Eye (tissue), 1 donor: ENCODE results near the gene RABGEF1.
"Not testable (repeated sequence)": the region's sequence is repeated elsewhere in the genome, so short reads cannot be mapped to it uniquely, and the experiment has no call there.

Experiments used
- DNase-seq: peaks from one replicate; pipeline ENCODE4 v3.0.0-alpha.2; 2015

The RABGEF1 gene

GRCh38 chr7:66740302-66740979 lies at the start of gene RABGEF1:
TSS of gene RABGEF1 (plus strand) at chr7:66740733. CDS start at chr7:66771900, 31,167 bp downstream.
- peak; percentile 99 for DNase-seq

GRCh38 chr7:66693331-66693730 lies 47.2 kb upstream of the RABGEF1 start:
- DNase-seq: no peak

GRCh38 chr7:66694286-66694685 lies 46.2 kb upstream of the RABGEF1 start:
- DNase-seq: no peak

GRCh38 chr7:66695417-66695816 lies 45.1 kb upstream of the RABGEF1 start:
- not testable (repeated sequence) for DNase-seq

- DNase-seq: not testable (repeated sequence)
Measured at GRCh38 chr7:66696134-66696533, 44.4 kb upstream of the RABGEF1 start.

GRCh38 chr7:66696774-66697191 lies 43.8 kb upstream of the RABGEF1 start:
- DNase-seq: peak; percentile 61

- DNase-seq: no peak
Measured at GRCh38 chr7:66697449-66698438, 42.8 kb upstream of the RABGEF1 start.

GRCh38 chr7:66698652-66699205 lies 41.8 kb upstream of the RABGEF1 start:
- DNase-seq: no peak

- no peak for DNase-seq
Measured at GRCh38 chr7:66699998-66700397, 40.5 kb upstream of the RABGEF1 start.

GRCh38 chr7:66700633-66701131 lies 39.9 kb upstream of the RABGEF1 start:
- DNase-seq: no peak

- no peak for DNase-seq
Measured at GRCh38 chr7:66707825-66708224, 32.7 kb upstream of the RABGEF1 start.

GRCh38 chr7:66710752-66711151 lies 29.8 kb upstream of the RABGEF1 start:
- DNase-seq: not testable (repeated sequence)

GRCh38 chr7:66713687-66714086 lies 26.8 kb upstream of the RABGEF1 start:
- DNase-seq: no peak

- DNase-seq: not testable (repeated sequence)
Measured at GRCh38 chr7:66716634-66717033, 23.9 kb upstream of the RABGEF1 start.

- DNase-seq: no peak
Measured at GRCh38 chr7:66720561-66720960, 20.0 kb upstream of the RABGEF1 start.

GRCh38 chr7:66725843-66726242 lies 14.7 kb upstream of the RABGEF1 start:
- no peak for DNase-seq

GRCh38 chr7:66727058-66727457 lies 13.5 kb upstream of the RABGEF1 start:
- no peak for DNase-seq

GRCh38 chr7:66728571-66728970 lies 12.0 kb upstream of the RABGEF1 start:
- DNase-seq: peak; percentile 13

GRCh38 chr7:66729274-66729673 lies 11.3 kb upstream of the RABGEF1 start:
- DNase-seq: no peak

GRCh38 chr7:66731986-66732385 lies 8.5 kb upstream of the RABGEF1 start:
- DNase-seq: no peak

GRCh38 chr7:66732439-66732838 lies 8.1 kb upstream of the RABGEF1 start:
- no peak for DNase-seq

- DNase-seq: no peak
Measured at GRCh38 chr7:66734006-66734405, 6.5 kb upstream of the RABGEF1 start.

- no peak for DNase-seq
Measured at GRCh38 chr7:66735154-66735553, 5.4 kb upstream of the RABGEF1 start.
